Renal cortical epithelial cell (primary cell): ENCODE measurements around the gene WNT8B. TPM values are rescaled to one million over a fixed set of nuclear protein-coding genes. Genes with fewer than 3 reads are reported as not detected.

Experiments used
- DNase-seq: peaks from one replicate; pipeline ENCODE4 v3.0.0-alpha.2; 2011; ENCODE audit warnings: low read depth
- total RNA-seq: library from RNA; depleted of rRNA; stranded (reverse); fragments of >200 nt; gene quantifications from 2 replicates; pipeline ENCODE4 v1.2.3, GENCODE V29; 2014

Gene WNT8B
- total RNA-seq, 1 donor from 2014 or later = not detected

GRCh38 chr10:100483876-100484666 is 21.3 kb downstream of the WNT8B start:
- no peak for DNase-seq

- no peak for DNase-seq
Observed at GRCh38 chr10:100485366-100485765, 22.6 kb downstream of the WNT8B start.

- no peak for DNase-seq
Observed at GRCh38 chr10:100485801-100486495, 23.1 kb downstream of the WNT8B start.

GRCh38 chr10:100487529-100487928 is 24.7 kb downstream of the WNT8B start:
- DNase-seq = no peak

- no peak for DNase-seq
Observed at GRCh38 chr10:100489396-100489795, 26.6 kb downstream of the WNT8B start.

- DNase-seq = no peak
Observed at GRCh38 chr10:100490531-100490930, 27.7 kb downstream of the WNT8B start.

GRCh38 chr10:100496567-100496966 is 33.8 kb downstream of the WNT8B start:
- no peak for DNase-seq

- no peak for DNase-seq
Observed at GRCh38 chr10:100498059-100498458, 35.2 kb downstream of the WNT8B start.

- no peak for DNase-seq
Observed at GRCh38 chr10:100501423-100501822, 38.6 kb downstream of the WNT8B start.

GRCh38 chr10:100502926-100503494 is 40.2 kb downstream of the WNT8B start:
- no peak for DNase-seq

GRCh38 chr10:100504096-100504495 is 41.3 kb downstream of the WNT8B start:
- DNase-seq = no peak

- no peak for DNase-seq
Observed at GRCh38 chr10:100505164-100505563, 42.4 kb downstream of the WNT8B start.

- DNase-seq = peak; percentile 46
Observed at GRCh38 chr10:100506596-100507356, 44.0 kb downstream of the WNT8B start.

GRCh38 chr10:100507357-100507732 is 44.5 kb downstream of the WNT8B start:
- no peak for DNase-seq

GRCh38 chr10:100508266-100508665 is 45.5 kb downstream of the WNT8B start:
- no peak for DNase-seq

- DNase-seq = peak; percentile 49
Observed at GRCh38 chr10:100508691-100509150, 45.9 kb downstream of the WNT8B start.

GRCh38 chr10:100509241-100509840 is 46.5 kb downstream of the WNT8B start:
- DNase-seq = no peak

- peak; percentile 15 for DNase-seq
Observed at GRCh38 chr10:100510533-100511308, 47.9 kb downstream of the WNT8B start.

- DNase-seq = no peak
Observed at GRCh38 chr10:100515612-100516011, 52.8 kb downstream of the WNT8B start.

GRCh38 chr10:100516847-100517246 is 54.0 kb downstream of the WNT8B start:
- no peak for DNase-seq

- DNase-seq = peak; percentile 69
Observed at GRCh38 chr10:100518761-100519241, 56.0 kb downstream of the WNT8B start.
